GM15510 (cell line): ENCODE measurements around the gene FBXO36.

ENCODE experiments used
- POLR2A ChIP-seq: IDR thresholded peaks from 3 replicates; pipeline ENCODE4 v1.6.1; 2011; ENCODE audit warnings: borderline replicate concordance; ENCODE audit not compliant: insufficient read length; ENCODE audit errors: extremely low read depth

The FBXO36 gene

DNA sequence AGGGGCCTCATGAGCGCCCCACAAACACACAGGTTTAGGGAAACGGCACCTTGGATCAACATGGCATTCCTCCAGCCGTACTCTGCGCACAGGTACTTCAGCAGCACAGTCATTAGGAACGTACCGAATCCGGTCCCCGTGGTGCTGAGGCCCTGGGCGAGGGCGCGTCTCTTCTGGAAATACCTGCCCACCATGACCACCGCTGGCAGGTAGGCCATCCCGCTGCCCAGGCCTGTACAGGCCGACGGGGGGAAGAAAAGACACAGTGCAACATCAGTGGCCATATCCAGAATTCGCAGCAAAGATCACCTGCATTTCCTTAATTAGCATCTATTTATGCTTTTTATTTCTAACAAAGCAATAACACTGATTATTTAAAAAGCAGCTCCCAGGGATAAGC, 124.2 kb downstream of the FBXO36 start:
- no peak for TF ChIP-seq POLR2A

DNA sequence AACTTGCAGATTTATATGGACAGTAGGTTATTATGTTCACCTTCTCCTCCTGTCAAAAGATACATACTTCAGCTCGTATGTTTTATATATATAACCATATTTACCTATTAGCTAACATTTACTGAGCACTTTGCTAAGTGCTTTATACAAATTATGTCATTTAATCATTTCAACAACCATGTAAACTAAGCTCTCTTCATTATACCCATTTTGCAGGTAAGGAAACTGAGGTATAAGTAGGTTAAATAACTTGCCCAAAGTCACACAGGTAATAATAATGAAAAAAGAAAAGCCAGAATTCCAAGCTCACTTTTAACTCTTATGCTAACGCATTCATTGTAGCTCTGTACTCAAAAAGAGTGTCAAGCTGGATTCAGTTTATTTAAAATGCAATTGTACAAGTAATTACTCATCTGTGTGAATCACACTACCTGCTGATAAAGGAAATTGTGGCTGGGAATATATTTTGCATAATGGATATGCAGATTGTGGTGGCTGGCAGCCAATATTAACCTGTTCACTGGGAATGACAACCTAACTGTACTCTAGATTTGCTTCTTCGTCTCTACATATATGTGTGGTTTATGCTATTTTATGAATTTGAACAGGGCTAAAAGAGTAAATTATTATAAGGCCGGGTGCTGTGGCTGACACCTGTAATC, 125.8 kb downstream of the FBXO36 start:
- no peak for TF ChIP-seq POLR2A

DNA sequence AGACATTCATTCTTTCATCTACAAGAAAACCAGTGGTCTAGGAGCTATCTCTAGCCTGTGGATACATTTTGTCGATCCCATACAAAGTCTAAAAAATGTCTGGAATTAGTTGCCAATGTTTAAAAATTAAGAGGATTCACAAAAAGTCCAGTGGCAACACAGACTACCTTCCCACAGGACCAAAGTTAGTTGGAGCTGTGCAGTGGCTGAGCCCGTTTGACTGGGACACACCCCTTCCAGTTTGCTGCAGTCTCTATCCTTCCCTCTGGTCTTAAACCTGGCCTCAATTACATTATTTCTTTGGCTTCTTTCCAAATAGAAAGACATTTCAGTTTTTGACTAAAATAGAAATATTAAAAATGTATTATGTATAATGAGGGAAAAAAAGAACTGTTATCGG, 127.8 kb downstream of the FBXO36 start:
- TF ChIP-seq POLR2A = no peak

DNA sequence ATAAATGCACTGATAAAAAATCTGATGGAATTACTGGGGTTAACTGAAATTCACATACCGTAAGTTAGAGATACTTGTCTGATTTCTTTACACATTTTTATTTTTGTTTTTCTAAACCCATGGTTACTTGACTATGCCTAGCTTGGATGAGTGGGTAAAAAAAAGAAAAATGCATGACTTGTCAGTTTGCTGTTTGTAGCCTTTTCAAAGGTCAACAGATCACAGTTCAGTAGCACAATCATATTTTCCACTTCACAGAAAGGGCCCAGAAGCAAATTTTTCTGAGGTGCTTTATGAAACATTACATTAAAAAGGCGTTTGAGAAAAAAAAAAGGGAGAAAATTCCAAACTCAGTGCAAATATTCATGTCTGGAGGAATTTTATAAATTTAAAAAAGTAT, 130.0 kb downstream of the FBXO36 start:
- TF ChIP-seq POLR2A = no peak

DNA sequence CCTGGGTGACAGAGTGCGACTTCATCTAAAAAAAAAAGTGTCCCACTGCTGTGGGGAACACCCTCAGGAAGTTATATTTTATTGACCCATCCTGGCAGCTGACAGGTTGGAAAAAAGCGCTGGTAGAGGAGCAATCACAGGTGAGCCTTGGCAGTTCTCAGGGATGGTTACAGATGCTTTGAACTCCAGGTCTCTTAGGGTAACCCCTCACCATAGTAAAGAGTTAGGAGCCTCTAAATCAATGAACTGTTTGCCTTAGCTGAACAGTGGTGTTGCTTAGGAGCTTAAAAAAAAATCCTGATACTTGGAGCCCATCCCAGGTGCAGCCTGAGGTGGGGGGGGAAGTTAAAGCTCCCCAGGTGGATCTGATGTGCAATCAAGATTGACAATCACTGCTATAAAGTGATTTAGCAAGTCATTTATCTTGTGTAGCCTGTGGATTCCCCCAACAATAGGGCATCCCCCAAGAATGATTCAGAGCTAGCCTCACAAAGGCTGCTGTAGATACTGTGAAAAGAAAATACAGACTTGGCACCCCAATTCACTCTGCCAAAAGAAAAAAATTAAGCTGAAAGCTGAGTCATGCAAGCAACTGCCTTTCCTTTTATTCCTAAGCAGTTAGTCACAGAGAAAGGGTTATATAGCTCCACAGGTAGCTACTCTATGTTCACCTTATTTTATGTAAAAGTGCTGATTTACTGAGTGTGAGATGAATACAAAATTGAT, 131.6 kb downstream of the FBXO36 start:
- no peak for TF ChIP-seq POLR2A

DNA sequence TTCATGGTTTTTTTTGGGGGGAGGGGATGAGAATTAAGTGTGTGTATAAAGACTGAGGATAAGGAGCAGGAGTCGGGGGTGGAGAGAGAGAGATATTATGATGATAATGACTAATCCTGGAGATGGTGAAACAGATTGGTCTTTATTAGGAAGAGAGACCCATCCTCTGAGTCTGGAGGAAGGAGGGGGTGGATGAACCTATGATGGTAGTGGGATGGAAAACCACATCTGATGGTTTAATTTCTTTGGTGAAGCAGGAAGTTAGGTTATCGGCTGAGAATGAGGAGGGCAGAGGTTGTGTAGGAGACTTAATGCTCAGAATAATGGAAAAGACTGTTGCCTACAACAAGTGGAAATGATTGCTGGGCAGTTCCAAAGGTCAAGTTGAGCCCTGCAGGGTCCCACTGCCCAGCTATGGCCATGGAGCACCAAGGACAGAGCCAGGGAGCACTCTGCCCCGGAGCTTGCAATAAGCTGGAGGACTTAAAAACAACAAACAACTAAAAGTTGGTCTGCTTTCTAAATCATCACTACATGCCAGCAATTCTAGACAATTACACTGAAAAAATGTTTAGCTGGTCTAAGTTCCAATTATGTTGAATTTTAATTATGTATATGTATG, 138.5 kb downstream of the FBXO36 start:
- no peak for TF ChIP-seq POLR2A
